Stimulated activated CD8-positive, alpha-beta memory T cell treated with anti-CD3 and anti-CD28 coated beads, Interleukin-7, amount 100 ng/mL, for 4 hours (primary cell): ENCODE data around the gene BHLHE40.

Experiments used
- DNase-seq, 2 donors: peaks; one replicate each; pipeline ENCODE4 v3.0.0-alpha.2; 2020; ENCODE audit warnings: low read depth in 2 of 2

BHLHE40 gene

DNA sequence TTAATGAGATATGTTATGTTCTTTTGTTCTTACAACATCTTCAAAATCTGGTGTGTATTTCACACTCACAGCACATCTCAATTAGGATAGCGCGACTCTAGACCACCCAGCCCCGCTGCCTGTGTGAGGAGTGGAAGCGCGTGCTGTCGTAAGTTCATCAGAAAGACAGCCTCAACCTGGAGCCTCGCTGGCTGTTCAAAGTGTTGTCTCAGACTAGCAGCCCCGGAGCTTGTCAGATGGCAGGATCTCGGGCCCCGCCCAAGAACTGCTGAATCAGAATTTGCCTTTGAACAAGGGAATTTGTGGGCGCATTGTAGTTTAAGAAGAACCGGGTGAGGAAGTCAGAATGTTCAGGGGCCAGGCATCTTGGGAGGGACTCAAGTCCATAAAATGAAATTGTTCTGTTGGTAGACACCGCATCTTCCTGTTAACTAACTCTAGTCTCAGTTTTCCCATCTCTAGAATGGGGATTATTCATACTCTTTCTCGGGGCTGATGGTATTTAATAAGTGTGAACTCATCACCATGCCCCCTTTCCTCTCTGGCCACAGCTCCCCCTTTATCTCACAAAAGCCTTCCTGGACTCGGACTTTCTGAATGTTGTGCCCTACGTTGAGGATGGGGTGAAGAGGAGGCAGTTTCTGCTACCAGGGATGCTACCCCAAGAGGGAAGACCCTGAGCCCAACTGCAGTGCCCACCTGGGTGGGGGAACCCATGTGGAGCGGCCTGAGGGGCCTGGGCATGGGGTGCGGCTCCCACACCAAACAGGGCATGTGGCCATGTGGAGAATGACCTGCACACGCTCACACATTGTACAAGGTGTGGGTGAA lies 40.4 kb downstream of the BHLHE40 start:
- peak; percentile 71 to 76 for DNase-seq

- no peak for DNase-seq
Observed at GRCh38 chr3:5020242-5020722, 41.0 kb downstream of the BHLHE40 start.

- no peak for DNase-seq
Observed at GRCh38 chr3:5021116-5022092, 42.2 kb downstream of the BHLHE40 start.

DNA sequence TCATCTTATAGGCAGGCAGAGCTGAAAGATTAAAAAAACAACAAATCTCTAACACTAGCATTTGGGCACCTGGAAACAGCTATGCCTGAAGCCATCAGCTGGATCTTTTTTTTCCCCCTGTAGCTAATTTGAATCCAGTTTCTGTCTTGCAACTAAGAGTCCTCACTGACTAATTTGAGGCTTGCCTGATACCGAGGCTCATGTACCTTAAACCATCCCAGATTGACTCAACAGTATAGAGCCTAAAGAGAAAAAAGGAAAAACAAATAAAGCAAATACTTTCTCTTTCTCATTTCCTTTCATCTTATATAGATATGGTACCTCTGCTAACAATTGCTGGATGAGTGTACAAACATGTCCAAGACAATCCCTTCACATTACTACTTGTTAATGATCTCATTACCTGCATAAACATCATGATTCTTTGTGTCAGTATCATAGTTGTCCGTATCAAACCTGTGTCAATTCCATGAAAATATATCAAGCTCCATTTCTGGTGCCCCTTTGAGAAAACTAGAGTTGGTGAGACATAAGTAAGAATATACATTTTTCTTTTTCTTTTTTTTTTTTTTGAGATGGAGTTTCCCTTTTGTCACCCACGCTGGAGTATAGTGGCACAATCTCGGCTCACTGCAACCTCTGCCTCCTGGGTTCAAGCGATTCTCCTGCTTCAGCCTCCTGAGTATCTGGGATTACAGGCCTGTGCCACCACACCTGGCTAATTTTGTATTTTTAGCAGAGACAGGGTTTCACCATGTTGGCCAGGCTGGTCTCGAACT lies 43.1 kb downstream of the BHLHE40 start:
- no peak for DNase-seq

DNA sequence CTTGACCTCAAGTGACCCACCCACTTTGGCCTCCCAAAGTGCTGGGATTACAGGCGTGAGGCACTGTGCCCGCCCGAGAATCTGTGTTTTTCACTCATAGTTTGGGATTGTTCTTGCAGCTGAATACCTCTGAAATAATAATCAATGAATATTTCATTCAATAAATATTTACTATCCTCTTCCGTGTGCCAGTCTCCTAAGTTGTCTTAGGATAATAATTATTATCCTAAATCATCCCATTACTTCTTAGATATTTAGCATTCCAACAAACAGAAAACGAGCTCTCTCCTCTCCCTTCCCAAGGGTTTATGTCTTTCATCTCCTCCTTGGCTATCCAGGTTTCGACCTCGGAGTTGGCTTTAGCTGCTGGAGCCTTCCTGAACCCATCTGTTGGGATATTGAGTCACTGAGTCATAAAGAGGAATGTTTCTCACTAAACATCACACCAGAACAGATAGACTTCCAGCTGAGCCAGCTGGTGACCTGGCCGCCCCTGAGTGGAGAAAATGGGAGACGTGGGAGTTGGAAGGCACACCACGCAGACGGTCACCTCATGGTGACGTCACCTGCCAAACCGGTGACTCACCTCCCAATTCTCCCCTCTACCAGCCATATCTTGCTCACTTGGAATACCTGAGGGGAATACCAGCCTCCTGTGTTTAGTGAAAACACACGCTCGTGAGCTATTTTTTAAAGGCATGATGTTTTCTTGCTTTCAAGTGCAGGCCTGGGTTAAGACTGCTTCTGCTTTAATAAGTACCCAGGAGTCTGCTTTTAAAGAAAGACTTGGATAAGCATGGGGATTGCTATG lies 43.9 kb downstream of the BHLHE40 start:
- no peak for DNase-seq

GRCh38 chr3:5023777-5024346 lies 44.6 kb downstream of the BHLHE40 start:
- no peak for DNase-seq

DNA sequence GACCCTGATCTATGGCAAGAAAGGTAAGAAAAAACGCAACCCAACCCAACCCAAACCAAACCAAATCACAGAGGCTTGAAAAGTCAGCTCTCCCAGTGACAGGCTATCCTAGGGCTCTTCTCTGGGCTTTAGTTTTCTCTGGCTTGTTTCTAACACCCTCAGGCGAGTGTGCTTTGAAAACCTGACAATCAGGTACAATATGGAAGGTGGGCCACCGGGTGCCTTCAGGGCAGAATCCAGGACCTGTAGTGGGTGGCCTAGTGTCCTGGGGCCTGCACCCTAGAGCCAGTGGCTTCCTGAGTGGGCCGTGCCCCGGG lies 46.8 kb downstream of the BHLHE40 start:
- DNase-seq = no peak

DNA sequence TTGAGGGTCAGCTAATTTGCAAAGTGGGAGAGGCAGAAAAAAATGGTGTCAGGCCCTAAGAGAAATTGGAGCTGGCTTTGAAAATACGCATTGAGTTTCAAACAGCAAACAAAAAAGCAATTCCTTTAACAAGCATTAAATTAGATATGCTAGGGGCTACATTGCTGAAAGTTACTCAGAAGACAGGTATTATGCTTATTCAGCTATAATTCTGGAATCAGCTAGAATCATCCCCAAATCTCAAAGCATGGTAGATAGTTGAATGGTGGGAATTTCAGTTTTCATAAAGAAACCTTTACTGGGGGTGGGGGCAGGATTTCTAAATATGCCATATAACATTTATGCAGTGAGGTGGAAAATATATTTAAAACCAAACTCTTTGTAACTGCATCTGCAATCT lies 50.5 kb downstream of the BHLHE40 start:
- no peak for DNase-seq

DNA sequence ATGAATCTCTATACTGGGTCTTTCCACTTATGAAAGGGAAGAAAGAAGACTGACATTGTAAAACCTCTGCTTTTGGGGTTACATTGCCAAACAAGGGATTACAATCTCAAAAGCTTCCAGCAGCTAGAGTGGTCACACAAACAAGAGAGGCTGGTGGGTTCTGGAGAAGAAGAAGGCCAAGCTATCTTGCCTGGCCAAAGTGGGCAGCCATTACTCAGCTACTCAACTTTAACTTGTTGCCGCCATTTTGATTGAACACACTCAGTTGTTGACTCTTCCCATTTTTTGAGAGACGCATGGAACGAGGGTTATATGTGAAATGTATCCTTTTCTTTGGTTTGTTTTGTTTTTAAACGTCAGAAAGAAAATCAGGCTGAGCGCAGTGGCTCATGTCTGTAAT lies 50.9 kb downstream of the BHLHE40 start:
- no peak for DNase-seq

GRCh38 chr3:5032844-5033243 lies 53.6 kb downstream of the BHLHE40 start:
- no peak for DNase-seq
